ENCODE data around the gene TNIP1. TPM values are rescaled to one million over a fixed set of nuclear protein-coding genes. Genes with fewer than 3 reads are reported as not detected.

Gene TNIP1
- total RNA-seq, 4 donors from 2014 or later = 112 to 228 (median 188) TPM

- Histone ChIP-seq H3K4me3 (no peak overlapping the region), H3K27me3 (no peaks in the 10 kb centered on the region), H3K36me3 (peaks cover 0 to 47% of the 10 kb centered on the region in 2 donors), H3K4me1 (peaks cover 48 to 58% of the 10 kb centered on the region in 2 donors), H3K9me3 (no peaks in the 10 kb centered on the region), H3K27ac (peak overlapping the region; percentile 88 to 98 (median 95))
- in situ Hi-C loops (cut with MboI; ENCODE audit: low sequenced_read_pairs in 4 of 4) = loop anchor here in 1 of 4 donors (5.0 kb wide), 1 partner anchor 37 kb away; no protein-coding TSS in a partner anchor
- DNase-seq (peak; percentile 65 to 87), ATAC-seq (peak; percentile 68 to 70)
- TF ChIP-seq CTCF (IDR thresholded peaks at IDR 0.05 in 4 of 5, conservative IDR thresholded peaks at IDR 0.05 in 1 of 5) = no peak
- TF ChIP-seq POLR2A (IDR thresholded peaks at IDR 0.05) = peak in 1 of 2 donors; percentile 33
- intact Hi-C loops (cut with DNase I; ENCODE audit: low total_unique reads) = loop anchor here (2.0 to 10.0 kb wide), 4 partner anchors 17 to 793 kb away; partner anchors contain the start of gene G3BP1
Measured at GRCh38 chr5:151039665-151040064, 41.2 kb downstream of the TNIP1 start.

- H3K36me3 ChIP-seq = peaks cover 0 to 48% of the 10 kb centered on the region in 2 donors
- H3K9me3 ChIP-seq = no peaks in the 10 kb centered on the region
- peaks cover 48 to 58% of the 10 kb centered on the region in 2 donors for H3K4me1 ChIP-seq
- intact Hi-C loops (cut with DNase I; ENCODE audit: low total_unique reads) = loop anchor here (2.0 to 5.0 kb wide), 2 partner anchors 198 to 792 kb away; no protein-coding TSS in a partner anchor
- ATAC-seq (peak; percentile 22 to 25), DNase-seq (peak in 1 of 2 donors; percentile 70)
- H3K27me3 ChIP-seq = no peaks in the 10 kb centered on the region
- in situ Hi-C loops (cut with MboI; ENCODE audit: low sequenced_read_pairs in 4 of 4) = no loop called here
- no peak overlapping the region for H3K4me3 ChIP-seq
- H3K27ac ChIP-seq = peak overlapping the region; percentile 88 to 98 (median 95)
- TF ChIP-seq CTCF (IDR thresholded peaks at IDR 0.05 in 4 of 5, conservative IDR thresholded peaks at IDR 0.05 in 1 of 5) (no peak), POLR2A (IDR thresholded peaks at IDR 0.05) (no peak)
Measured at GRCh38 chr5:151038801-151039238, 42.0 kb downstream of the TNIP1 start.

GRCh38 chr5:151038412-151038745, 42.5 kb downstream of the TNIP1 start:
- intact Hi-C loops (cut with DNase I; ENCODE audit: low total_unique reads) = loop anchor here (2.0 to 5.0 kb wide), 2 partner anchors 199 to 792 kb away; no protein-coding TSS in a partner anchor
- peaks cover 48 to 58% of the 10 kb centered on the region in 2 donors for H3K4me1 ChIP-seq
- H3K27me3 ChIP-seq = no peaks in the 10 kb centered on the region
- TF ChIP-seq CTCF (IDR thresholded peaks at IDR 0.05 in 4 of 5, conservative IDR thresholded peaks at IDR 0.05 in 1 of 5) = no peak
- TF ChIP-seq POLR2A (IDR thresholded peaks at IDR 0.05) = no peak
- H3K4me3 ChIP-seq = no peak overlapping the region
- ATAC-seq (no peak), DNase-seq (no peak)
- H3K36me3 ChIP-seq = peaks cover 0 to 49% of the 10 kb centered on the region in 2 donors
- H3K27ac ChIP-seq = peak overlapping the region; percentile 88 to 98 (median 95)
- in situ Hi-C loops (cut with MboI; ENCODE audit: low sequenced_read_pairs in 4 of 4) = no loop called here
- H3K9me3 ChIP-seq = no peaks in the 10 kb centered on the region

GRCh38 chr5:151037561-151038411, 43.0 kb downstream of the TNIP1 start:
- Histone ChIP-seq H3K27ac (peak overlapping the region; percentile 88 to 98 (median 95)), H3K27me3 (no peaks in the 10 kb centered on the region), H3K4me1 (peaks cover 48 to 54% of the 10 kb centered on the region in 2 donors), H3K36me3 (peaks cover 0 to 53% of the 10 kb centered on the region in 2 donors), H3K4me3 (no peak overlapping the region), H3K9me3 (no peaks in the 10 kb centered on the region)
- intact Hi-C loops (cut with DNase I; ENCODE audit: low total_unique reads) = loop anchor here (2.0 to 5.0 kb wide), 2 partner anchors 200 to 791 kb away; no protein-coding TSS in a partner anchor
- peak in 1 of 2 donors; percentile 41 for TF ChIP-seq POLR2A (IDR thresholded peaks at IDR 0.05)
- TF ChIP-seq CTCF (IDR thresholded peaks at IDR 0.05 in 4 of 5, conservative IDR thresholded peaks at IDR 0.05 in 1 of 5) = no peak
- ATAC-seq (peak; percentile 41 to 54), DNase-seq (peak; percentile 81 to 84)
- in situ Hi-C loops (cut with MboI; ENCODE audit: low sequenced_read_pairs in 4 of 4) = no loop called here

All from gastrocnemius medialis (tissue), 4 donors.